Measurements from ENCODE around the gene NPY5R.

Gene NPY5R

GRCh38 chr4:163391756-163392155 is 48.1 kb downstream of the NPY5R start:
- TF ChIP-seq, protein P1, sequence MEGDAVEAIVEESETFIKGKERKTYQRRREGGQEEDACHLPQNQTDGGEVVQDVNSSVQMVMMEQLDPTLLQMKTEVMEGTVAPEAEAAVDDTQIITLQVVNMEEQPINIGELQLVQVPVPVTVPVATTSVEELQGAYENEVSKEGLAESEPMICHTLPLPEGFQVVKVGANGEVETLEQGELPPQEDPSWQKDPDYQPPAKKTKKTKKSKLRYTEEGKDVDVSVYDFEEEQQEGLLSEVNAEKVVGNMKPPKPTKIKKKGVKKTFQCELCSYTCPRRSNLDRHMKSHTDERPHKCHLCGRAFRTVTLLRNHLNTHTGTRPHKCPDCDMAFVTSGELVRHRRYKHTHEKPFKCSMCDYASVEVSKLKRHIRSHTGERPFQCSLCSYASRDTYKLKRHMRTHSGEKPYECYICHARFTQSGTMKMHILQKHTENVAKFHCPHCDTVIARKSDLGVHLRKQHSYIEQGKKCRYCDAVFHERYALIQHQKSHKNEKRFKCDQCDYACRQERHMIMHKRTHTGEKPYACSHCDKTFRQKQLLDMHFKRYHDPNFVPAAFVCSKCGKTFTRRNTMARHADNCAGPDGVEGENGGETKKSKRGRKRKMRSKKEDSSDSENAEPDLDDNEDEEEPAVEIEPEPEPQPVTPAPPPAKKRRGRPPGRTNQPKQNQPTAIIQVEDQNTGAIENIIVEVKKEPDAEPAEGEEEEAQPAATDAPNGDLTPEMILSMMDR (IDR thresholded peaks at IDR 0.05), result no peak

DNA sequence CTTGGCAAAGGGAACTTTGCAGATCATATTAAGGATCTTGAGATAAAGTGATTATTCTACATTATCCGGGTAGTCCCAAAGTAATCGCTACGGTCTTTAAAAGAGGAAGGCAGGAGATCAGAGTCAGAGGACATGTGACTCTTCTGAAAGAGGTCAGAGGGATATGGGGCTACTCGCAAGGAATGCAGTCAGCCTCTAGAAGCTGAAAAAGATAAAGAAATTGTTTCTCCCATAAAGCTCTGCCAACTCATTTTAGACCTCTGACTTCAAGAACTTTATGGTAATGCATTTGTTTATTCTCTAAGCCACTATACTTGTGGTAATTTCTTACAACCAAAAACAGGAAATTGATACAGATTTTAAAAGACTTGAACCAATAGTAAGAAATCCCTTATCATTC is 48.6 kb downstream of the NPY5R start:
- TF ChIP-seq, protein P1 (IDR thresholded peaks at IDR 0.05), result no peak

GRCh38 chr4:163393471-163393870 is 49.8 kb downstream of the NPY5R start:
- TF ChIP-seq, protein P1 (IDR thresholded peaks at IDR 0.05), result no peak

DNA sequence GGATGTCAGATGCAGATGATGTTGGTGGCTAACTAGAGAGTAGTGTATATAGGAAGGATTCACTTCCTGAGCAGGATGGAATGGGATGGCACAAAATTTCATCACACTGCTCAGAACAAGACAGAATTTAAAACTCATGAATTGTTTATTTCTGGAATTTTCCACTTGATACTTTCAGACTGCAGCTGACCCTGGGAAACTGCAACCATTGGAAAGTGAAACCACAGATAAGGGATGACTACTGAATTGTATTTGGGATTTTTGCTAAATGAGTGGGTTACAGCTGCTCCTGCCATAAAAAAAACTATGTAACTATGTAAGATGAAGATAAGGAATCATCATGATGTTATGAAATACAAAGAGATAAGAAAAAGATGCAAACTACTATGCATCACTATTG is 51.4 kb downstream of the NPY5R start:
- TF ChIP-seq, protein P1 (IDR thresholded peaks at IDR 0.05), result no peak

DNA sequence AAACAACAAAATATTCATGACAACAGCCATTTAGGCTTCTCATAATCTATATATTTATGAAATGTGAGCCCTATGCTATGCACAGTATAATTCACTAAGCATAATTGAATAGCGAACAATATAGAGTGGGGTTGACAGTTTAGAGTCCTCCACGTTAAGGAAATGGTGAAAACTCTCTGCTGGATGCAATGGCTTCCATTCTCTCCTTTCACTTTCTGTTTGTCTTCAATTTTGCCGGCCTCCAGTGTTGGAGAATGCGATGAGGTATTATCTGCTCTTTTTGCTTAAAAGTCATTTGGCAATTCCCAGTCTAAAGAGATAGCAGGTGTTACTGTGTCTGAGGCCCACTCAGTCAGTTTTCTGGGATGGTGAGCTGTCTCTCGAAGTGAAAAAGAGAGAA is 52.1 kb downstream of the NPY5R start:
- TF ChIP-seq, protein P1 (IDR thresholded peaks at IDR 0.05), result no peak

DNA sequence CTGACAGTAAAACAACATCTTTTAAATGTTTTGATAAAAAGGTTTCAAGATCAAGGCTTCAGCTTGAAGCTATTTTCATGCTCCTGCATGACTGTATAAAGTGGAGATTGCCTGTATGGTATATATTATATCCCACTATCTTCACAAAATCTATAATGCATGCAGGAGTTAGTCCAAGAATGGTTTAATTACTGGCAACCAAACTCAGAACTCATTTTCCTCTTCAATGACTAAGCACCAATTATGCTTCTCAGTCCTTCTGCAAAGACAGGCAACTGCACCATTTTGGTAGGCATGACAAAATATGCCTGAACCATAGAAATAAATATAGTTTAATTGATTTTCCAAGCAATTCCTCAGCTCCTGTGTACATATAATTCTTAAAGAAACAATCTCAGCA is 54.5 kb downstream of the NPY5R start:
- TF ChIP-seq, protein P1 (IDR thresholded peaks at IDR 0.05), result no peak

DNA sequence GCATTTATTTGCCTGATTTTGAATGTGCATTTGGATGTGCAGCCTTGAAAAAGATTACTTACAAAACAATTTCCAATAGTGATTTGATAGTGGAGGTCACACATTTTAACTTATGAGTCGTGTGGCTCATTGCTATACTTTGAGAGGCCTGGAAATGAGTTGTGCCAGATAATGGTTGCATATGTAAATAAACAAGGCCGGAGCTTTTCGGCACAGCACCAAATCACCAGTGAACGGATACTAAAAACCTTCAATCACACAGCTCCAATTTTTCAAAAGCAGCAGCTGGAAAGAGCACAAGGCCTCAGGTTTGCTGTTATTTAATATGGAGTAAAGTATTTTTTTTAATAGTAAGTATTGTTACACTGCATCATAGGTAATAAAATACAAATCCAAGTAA is 57.2 kb downstream of the NPY5R start:
- TF ChIP-seq, protein P1 (IDR thresholded peaks at IDR 0.05), result no peak

Data from LNCAP (cell line).